GM12892 (cell line): ENCODE data around the gene DAP.

Experiments used
- POLR2A ChIP-seq: IDR thresholded peaks from 2 replicates; pipeline ENCODE4 v1.6.1; 2011; ENCODE audit warnings: low read depth, low read length, control low read depth
- POLR2AphosphoS5 ChIP-seq: IDR thresholded peaks from 2 replicates; pipeline ENCODE4 v1.6.1; 2011; ENCODE audit warnings: low read depth, low read length, control low read depth
- TAF1 ChIP-seq: IDR thresholded peaks from 2 replicates; pipeline ENCODE4 v1.6.1; 2011; ENCODE audit warnings: low read depth, mild to moderate bottlenecking, control low read depth, low read length, borderline replicate concordance

DNA sequence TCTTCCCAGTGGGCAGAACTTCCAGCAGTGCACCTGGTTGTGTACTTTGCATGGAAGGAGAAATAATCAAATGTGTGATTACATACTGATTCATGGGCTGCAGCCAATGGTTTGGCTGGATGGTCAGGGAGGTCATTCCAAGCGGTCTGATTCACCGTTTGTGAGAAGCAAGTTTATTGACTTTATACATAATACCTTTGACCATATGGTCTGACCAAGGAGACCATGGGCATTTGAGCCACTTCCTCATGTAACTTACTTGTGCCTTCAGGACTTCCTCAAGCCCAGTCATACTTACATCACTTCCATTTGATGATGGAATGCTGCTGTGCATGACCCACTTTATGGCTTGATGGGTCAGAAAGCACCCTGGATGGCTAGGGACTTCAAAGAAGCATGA is 41.1 kb downstream of the DAP start:
- no peak for TF ChIP-seq POLR2A
- TF ChIP-seq POLR2AphosphoS5 = no peak
- TF ChIP-seq TAF1 = no peak
